ENCODE data around the gene PNPLA5. TPM values are rescaled to one million over a fixed set of nuclear protein-coding genes. Genes with fewer than 3 reads are reported as not detected.

Gene PNPLA5
- total RNA-seq, 3 donors from 2014 or later (not counting 1 experiment from before 2014, with no cell fraction given) = not detected

DNA sequence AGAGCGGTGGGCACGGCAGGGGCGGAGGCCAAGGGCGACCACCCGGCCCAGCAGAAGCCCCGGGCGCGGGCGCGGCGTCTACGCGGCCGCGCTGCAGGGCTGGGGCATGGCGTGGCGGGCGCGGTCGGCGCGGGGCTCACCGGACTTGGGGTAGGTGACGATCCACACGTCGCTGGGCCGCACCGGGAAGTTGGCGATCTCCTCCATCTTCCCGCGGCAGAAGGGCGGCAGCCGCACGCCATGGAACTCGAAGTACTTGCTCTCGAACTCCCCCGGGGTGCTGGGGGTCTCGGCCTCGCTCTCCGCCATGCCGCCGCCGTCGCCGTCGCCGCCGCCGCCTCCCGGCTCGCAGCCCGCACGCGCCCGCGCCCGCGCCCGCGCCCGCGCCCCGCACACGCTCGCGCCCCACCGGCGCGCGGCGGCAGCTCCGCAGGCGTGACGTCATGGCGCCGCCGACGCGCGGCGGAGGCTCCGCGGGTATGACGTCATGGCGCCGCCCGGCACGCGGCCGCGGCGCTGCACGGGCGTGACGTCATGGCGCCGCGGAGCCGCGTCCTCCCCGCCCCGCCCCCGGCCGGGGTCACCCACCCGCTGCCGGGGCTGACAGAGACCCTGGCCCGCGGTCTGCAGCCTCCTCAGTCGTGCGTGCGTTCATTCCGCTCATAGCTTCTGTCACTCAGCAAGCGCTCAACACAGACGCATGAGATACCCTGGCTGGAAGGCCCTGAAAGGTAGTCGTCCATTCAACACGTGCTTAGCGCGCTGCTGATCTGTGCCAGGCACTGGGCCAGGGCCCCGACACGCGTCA lies 29.5 kb downstream of the PNPLA5 start, which contains the start of gene SULT4A1:
Gene SULT4A1 (minus strand): TSS at position 440 of the 808 bp plus-strand sequence. CDS start 131 bp downstream, at position 309.
- no peak within 1 kb of the TSS for H3K27ac ChIP-seq (ENCODE audit: low read length)
- Mint-ChIP-seq H3K36me3 (no peaks in the 10 kb centered on the region), H3K9me3 (no peaks in the 10 kb centered on the region), H3K27ac (no peak within 1 kb of the TSS), H3K4me3 (peak within 1 kb of the TSS; percentile 71), H3K27me3 (ENCODE audit: low read depth in 2 of 2) (peaks cover 47 to 49% of the 10 kb centered on the region in 2 donors), H3K4me1 (no peaks in the 10 kb centered on the region)
- no peaks in the 10 kb centered on the region for H3K9me3 ChIP-seq (ENCODE audit: control insufficient read depth, insufficient read depth, low read length)
- TF ChIP-seq, protein P1, sequence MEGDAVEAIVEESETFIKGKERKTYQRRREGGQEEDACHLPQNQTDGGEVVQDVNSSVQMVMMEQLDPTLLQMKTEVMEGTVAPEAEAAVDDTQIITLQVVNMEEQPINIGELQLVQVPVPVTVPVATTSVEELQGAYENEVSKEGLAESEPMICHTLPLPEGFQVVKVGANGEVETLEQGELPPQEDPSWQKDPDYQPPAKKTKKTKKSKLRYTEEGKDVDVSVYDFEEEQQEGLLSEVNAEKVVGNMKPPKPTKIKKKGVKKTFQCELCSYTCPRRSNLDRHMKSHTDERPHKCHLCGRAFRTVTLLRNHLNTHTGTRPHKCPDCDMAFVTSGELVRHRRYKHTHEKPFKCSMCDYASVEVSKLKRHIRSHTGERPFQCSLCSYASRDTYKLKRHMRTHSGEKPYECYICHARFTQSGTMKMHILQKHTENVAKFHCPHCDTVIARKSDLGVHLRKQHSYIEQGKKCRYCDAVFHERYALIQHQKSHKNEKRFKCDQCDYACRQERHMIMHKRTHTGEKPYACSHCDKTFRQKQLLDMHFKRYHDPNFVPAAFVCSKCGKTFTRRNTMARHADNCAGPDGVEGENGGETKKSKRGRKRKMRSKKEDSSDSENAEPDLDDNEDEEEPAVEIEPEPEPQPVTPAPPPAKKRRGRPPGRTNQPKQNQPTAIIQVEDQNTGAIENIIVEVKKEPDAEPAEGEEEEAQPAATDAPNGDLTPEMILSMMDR (IDR thresholded peaks at IDR 0.05) = no peak
- WGBS (ENCODE audit: insufficient coverage) = 7% methylated on average over 121 of the region's 121 CpGs
- H3K4me1 ChIP-seq (ENCODE audit: control insufficient read depth, insufficient read depth, low read length) = no peaks in the 10 kb centered on the region
- no peak within 1 kb of the TSS for H3K4me3 ChIP-seq (ENCODE audit: low read length)
- peaks cover 16% of the 10 kb centered on the region for H3K27me3 ChIP-seq (ENCODE audit: control insufficient read depth, insufficient read depth, low read length)
- intact Hi-C loops (cut with micrococcal nuclease) = no loop called here
- peak in 1 of 2 donors; percentile 36 for DNase-seq
- H3K36me3 ChIP-seq (ENCODE audit: control insufficient read depth, insufficient read depth, low read length) = no peaks in the 10 kb centered on the region
- ATAC-seq = peak in 1 of 3 donors; percentile 24

DNA sequence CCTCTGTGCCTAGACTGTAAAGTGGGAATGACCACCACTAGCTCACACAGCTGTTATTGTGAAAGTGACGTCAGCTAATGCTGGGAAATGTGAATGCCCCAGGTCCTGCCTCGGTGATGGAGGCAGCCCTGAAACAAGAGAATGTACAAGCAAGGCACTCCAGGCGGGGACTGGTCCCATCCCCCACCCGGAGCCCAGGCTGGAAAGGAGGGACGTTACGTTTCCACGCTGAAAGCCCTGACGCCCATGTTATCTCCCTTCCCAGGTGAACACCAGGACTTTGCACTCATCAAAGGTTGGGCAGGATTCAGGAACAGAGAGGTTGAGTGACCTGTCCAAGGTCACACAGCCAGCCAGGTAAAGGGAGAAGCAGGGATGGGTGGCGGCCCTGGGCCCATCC lies 30.3 kb downstream of the PNPLA5 start:
- ATAC-seq (no peak), DNase-seq (no peak)
- H3K27me3 Mint-ChIP-seq (ENCODE audit: low read depth in 2 of 2) = peaks cover 50 to 56% of the 10 kb centered on the region in 2 donors
- Histone ChIP-seq H3K27ac (ENCODE audit: low read length) (no peak overlapping the region), H3K36me3 (ENCODE audit: control insufficient read depth, insufficient read depth, low read length) (no peaks in the 10 kb centered on the region), H3K4me3 (ENCODE audit: low read length) (no peak overlapping the region), H3K27me3 (ENCODE audit: control insufficient read depth, insufficient read depth, low read length) (peaks cover 16% of the 10 kb centered on the region), H3K4me1 (ENCODE audit: control insufficient read depth, insufficient read depth, low read length) (no peaks in the 10 kb centered on the region), H3K9me3 (ENCODE audit: control insufficient read depth, insufficient read depth, low read length) (no peaks in the 10 kb centered on the region)
- no peaks in the 10 kb centered on the region for H3K9me3 Mint-ChIP-seq
- TF ChIP-seq, protein P1 (IDR thresholded peaks at IDR 0.05) = no peak
- H3K36me3 Mint-ChIP-seq = no peaks in the 10 kb centered on the region
- intact Hi-C loops (cut with micrococcal nuclease) = no loop called here
- H3K4me1 Mint-ChIP-seq = no peaks in the 10 kb centered on the region
- peak overlapping the region; percentile 49 for H3K4me3 Mint-ChIP-seq
- WGBS (ENCODE audit: insufficient coverage) = 82% methylated on average over 9 of the region's 9 CpGs
- H3K27ac Mint-ChIP-seq = no peak overlapping the region

GRCh38 chr22:43860831-43861230 lies 31.0 kb downstream of the PNPLA5 start:
- Mint-ChIP-seq H3K27ac (no peak overlapping the region), H3K9me3 (no peaks in the 10 kb centered on the region), H3K36me3 (no peaks in the 10 kb centered on the region), H3K4me3 (no peak overlapping the region), H3K27me3 (ENCODE audit: low read depth in 2 of 2) (peaks cover 46 to 50% of the 10 kb centered on the region in 2 donors), H3K4me1 (no peaks in the 10 kb centered on the region)
- no peak overlapping the region for H3K27ac ChIP-seq (ENCODE audit: low read length)
- DNase-seq (no peak), ATAC-seq (no peak)
- no peaks in the 10 kb centered on the region for H3K4me1 ChIP-seq (ENCODE audit: control insufficient read depth, insufficient read depth, low read length)
- H3K27me3 ChIP-seq (ENCODE audit: control insufficient read depth, insufficient read depth, low read length) = peaks cover 16% of the 10 kb centered on the region
- H3K4me3 ChIP-seq (ENCODE audit: low read length) = no peak overlapping the region
- H3K9me3 ChIP-seq (ENCODE audit: control insufficient read depth, insufficient read depth, low read length) = no peaks in the 10 kb centered on the region
- WGBS (ENCODE audit: insufficient coverage) = 93% methylated on average over 12 of the region's 12 CpGs
- TF ChIP-seq, protein P1 (IDR thresholded peaks at IDR 0.05) = no peak
- no peaks in the 10 kb centered on the region for H3K36me3 ChIP-seq (ENCODE audit: control insufficient read depth, insufficient read depth, low read length)
- intact Hi-C loops (cut with micrococcal nuclease) = no loop called here
